GM03348 (cell line): ENCODE data around the gene RTTN.
"Not testable (repeated sequence)": the region's sequence is repeated elsewhere in the genome, so short reads cannot be mapped to it uniquely, and the experiment has no call there.

Experiments used
- DNase-seq: peaks from one replicate; pipeline ENCODE4 v3.0.0; 2012; ENCODE audit warnings: low spot score

RTTN gene

DNA sequence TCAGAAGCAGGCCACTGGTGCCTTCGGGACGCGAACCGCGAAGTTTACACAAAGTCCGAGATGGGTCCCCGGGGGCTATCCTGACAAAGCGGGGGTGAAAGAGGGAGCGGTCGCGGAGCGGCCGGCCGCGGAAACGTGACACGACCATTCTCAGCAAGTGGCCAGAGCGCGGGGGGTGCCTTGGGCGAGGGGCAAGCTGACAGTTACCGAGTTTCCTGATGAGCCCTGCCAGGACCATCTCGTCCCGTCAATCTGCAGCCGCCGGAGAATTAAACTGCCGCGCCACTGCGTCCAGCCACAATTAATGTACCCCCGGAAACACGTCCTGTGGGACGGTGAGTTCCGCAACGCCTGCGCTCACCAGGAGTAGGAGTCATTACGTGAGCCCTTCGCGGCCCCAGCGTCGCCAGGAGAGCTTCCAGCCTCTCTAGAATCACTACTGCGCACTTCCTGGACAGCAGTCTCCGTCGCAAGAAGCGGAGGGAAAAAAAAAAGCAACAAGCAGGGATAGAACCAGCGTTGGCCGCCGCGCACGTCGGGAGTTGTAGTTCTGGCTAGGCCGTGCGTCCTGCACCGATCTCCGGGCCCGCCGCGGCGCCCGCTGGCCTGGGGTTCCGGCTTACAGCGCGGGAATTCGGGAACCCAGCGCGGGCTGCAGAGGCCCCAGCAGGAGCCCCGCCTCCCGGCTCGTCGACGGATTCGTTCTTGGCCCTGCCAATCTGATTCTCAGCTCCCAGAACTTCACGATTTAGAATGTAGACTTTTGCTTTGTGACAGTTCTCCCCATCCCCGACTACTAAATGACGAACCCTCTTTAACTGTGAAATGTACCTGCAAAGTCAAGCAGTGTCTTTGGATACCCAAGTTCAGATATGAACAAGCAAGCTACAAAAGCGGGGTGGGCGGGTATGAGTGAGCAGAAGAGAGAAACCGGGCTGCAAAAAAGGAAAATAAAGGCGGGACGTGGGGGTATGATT, at the start of gene RTTN:
Gene RTTN (minus strand): TSS at position 267 of the 977 bp plus-strand sequence. CDS start 29 bp downstream, at position 238.
- peak; percentile 96 for DNase-seq

DNA sequence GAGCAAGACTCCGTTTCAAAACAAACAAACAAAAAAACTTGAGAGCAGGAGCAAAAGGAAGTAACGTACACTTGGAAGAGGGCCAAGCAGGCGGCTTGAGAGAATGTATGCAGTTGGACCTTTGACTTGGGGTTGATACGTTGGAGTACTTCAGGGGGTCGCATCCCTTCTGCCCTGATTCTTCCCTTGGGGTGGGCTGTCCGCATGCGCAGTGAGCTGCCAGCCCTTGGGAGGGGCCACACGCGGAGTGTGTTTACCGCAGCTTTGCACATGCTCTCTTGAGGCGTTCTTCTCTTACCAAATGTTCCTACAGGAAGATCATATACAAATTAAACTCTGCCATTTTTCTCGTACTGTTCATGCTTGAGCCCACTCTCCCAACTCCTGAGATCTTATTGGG, 45.3 kb upstream of the RTTN start:
- no peak for DNase-seq

- DNase-seq, result not testable (repeated sequence)
Measured at GRCh38 chr18:70249861-70250260, 44.4 kb upstream of the RTTN start.

DNA sequence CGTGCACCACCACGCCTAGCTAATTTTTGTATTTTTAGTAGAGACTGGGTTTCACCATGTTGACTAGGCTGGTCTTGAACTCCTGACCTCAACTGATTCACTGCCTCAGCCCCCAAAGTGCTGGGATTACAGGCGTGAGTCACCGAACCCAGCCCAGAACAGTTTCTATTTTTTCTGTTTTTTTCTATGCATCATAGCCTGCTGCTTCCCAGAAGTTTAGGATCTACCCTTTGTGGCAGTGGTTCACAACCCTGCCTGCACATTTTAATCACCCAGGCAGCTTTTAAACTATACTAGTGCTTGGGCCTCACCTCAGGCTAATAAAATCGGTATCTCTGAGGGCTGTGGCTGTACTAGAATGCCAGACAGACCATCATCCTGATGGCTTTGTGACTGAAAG, 43.6 kb upstream of the RTTN start:
- DNase-seq, result peak; percentile 20

DNA sequence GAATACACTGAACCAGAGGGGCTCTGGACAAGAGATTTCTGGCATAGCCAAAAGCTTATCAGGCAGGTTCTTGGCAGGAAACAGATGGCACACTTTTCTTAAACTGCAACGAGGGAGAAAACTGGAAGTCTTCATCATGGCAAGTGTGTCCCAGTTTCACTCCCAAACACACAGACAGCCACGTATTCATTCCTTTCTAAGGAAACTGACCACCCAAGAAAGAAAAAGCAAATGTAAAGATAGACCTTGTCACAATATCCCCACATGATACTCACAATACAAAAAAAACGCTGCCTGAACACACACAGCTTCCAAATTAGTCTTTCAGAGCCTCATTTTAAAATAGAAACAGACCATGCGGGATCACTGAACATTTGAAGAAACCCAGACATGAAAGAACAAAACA, 40.6 kb upstream of the RTTN start:
- DNase-seq, result no peak

GRCh38 chr18:70243131-70243929, 37.8 kb upstream of the RTTN start:
- no peak for DNase-seq

- not testable (repeated sequence) for DNase-seq
Measured at GRCh38 chr18:70236921-70237320, 31.4 kb upstream of the RTTN start.

DNA sequence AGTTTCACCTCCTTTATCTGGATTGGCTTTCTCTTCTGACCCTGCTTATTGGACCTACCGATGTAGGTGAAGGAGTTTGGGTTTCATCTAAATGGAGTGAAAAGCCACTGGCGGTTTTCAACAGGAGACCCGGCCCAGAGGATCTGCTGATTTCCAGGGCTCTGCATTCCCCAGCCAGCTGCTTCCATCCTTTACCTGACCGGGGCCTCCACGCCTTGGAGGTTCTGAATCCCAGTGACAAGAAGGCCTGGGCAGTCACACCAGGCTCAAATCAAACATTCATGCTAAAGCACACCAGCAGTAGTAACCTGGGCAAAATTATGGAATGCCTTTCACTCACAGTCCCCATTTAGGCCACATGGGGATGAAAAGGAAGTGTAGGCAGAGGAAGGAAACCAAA, 30.0 kb upstream of the RTTN start:
- DNase-seq, result no peak

DNA sequence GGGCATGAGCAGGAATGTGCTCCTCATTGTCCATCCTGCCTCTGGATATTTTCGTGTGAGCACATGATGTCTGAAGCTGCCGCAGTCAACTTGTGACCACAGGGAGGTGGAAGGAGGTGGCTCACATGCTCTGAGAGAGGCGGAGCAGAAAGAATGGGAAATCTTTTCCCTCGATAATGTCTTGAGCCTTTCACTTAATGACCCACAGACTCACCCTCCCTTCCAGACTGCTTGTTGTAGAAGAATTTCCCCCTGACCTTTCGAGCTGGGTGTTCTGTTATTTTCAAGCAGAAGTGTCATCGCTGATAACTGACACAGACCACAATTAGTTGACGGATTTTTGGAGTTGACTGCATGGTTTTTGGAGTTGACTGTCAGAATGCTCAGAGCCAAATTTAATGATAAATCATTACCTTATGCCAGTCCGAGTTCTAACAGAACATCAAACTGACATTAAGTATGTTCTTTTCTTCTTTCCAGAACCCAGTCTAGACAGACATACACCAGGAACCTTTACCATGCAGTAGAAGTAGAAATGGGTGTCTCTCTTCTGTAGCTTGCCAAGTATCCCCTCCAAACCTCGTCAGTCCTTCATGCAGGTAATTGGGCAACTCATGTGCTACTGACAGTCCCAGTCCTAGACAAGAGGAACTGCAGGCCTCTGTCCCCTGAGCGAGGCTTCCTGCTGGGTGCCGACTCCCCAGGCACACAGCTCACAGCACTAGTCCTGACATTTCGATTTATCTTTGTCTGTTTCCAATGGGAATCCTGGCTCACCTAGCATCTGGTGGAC, 29.4 kb upstream of the RTTN start:
- DNase-seq, result peak; percentile 63

DNA sequence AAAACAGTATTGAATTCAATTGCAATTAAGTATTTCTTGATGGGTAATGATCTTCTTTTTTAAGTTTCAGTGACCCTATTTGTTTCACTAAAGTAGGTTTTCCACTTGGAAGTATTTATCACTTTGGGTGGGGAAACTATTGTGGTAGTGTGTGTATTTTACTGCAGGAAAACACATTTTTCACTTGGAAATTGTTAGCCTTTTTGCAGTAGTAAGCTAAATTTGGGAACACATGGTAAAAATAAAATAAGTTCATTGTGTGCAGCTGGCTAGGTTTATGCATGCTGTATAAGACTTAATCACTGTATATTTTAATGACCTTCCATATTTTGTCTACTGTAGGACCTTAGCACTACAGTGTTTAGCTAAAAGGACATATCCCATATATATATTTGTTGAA, 28.5 kb upstream of the RTTN start:
- no peak for DNase-seq

DNA sequence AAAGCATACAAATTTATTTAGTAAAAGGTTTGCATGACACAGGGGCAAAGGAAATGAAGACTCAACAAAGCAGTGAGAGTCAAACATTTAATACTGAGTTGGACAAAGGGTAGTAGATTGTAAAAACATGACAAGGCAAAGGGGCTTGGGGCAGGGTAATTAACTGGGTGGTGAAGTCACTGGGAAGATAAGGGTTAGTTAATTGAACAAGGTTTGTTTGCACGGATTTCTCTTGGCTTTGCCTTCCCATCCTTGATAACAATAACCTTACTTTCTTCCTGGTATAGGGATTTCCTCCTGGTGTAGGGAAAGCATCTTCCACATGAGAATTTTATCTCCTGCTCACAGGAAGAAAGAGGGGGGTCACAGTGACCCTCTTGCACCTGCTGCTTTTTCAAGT, 26.8 kb upstream of the RTTN start:
- no peak for DNase-seq

DNA sequence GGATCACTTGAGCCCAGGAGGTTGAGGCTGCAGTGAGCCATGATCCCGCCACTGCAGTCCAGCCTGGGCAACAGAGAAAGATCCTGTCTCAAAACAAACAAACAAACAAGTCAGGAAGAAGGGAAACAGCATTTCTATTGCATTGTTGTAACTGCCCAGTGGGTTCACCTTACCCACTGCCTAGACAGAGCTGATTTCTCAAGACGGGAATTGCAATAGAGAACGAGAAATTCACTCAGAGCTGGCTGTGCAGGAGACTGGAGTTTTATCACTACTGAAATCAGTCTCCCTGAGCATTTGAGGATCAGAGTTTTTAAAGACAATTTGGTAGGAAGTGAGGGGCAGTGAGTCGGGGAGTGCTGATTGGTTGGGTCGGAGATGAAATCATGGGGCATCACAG, 24.2 kb upstream of the RTTN start:
- DNase-seq, result no peak

- no peak for DNase-seq
Measured at GRCh38 chr18:70228536-70228935, 23.0 kb upstream of the RTTN start.

DNA sequence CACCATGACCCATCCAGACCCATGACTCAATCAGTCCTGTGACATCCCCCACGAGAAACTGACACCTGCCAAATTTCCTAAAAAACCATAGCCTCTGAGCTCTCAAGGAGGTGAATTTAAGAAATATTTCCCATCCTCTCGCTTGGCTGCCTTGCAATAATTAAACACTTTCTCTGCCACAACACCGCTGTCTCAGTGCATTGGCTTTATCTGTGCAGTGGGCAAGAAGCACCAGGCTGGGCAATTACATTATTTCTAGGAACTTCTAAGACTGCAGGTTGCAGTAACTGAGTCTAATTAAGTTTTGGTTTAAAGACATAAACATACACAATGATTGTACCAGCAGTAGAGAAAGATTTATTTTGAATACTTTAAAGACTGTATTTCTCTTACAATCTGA, 22.0 kb upstream of the RTTN start:
- no peak for DNase-seq

GRCh38 chr18:70221915-70222278, 16.4 kb upstream of the RTTN start:
- no peak for DNase-seq

DNA sequence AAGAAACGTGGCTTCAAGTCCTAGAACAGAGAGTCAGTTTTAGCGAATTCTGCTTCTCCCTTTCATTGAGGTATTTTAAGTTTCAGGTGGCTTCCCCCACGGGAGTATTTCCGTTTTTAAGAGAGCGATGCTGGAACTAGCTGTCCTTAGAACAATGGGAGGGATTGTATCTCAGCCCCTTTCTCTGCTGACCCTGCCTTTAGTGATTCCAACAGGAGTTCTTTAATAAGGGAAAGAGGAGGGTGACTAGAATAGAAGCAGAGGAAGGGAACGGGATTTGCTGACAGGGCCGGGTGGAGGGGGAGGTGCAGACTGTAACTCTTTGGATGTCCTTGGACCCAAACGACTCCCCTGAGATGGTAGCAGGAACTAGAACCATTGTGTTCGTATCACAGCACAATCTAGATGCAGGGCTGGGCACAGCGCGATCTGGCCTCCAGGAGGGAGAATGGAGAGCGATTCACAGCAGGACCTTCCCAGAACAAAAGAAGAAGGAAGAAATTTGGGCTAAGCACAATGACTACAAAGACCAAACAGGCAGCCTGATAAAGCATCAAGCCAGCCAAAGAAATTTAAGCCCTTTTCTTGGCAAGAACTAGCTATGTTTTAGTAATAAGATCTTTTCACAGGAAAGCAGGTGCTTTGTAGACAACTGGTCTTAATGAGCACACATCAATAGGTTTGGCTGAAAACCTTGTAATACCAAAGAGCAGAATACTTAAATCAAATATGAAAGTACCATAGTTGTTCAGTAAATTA, 15.8 kb upstream of the RTTN start:
- no peak for DNase-seq

DNA sequence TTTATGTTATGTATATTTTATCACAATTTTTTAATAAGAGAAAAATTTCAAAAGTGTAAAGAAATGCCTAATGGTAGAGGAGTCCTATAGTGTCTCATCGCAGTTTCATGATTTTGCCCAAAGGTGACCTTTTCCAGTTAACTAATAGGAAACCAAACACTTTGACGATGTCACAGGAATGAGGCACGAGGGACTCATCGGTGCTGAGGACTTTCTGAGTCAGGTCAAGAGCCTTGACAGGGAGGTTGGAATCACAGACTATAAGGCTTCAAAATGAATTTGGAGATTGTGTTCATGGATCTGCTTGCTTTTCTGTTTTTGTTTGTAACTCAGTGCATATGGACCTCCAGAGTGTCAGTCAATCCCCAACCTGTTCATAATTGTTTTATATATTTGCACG, 15.1 kb upstream of the RTTN start:
- DNase-seq, result no peak

GRCh38 chr18:70219688-70220087, 14.2 kb upstream of the RTTN start:
- DNase-seq, result no peak

DNA sequence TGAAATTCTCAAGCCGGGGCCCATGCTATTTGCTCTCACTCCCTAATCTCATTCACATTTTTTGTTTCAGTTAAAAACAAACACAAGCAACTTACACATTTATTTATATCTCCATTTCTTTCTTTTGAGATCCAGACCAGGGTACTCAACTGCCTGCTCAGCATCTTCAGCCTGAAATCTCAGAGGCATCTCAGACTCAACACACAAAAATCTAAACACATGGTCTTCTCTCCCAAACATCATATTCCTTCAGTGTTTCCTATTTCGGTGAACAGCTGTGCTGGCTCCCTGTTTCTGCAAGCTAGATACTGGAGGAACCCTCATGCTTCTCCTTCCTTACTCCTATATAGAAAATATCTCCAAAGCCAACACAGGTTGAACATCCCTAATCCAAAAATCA, 11.3 kb upstream of the RTTN start:
- no peak for DNase-seq

DNA sequence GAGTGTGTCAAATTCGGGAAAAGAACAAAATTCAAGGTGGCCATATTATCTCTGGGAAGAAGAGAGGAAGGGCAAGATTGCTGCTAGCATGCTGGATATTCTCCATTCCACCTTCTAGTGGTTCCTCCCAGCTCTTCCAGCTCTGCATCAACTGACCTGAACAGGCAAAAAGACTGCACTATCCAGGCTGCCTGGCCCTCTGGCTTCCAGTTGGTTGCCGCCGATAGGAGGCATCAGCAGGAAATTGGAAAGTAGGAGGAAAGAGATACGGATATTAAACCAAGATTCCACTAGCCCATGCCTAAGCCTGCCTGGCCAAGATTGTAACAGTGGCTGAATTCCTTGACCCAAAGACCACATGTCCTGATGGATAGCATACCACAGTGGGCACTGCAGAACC, 1.7 kb upstream of the RTTN start:
- no peak for DNase-seq

GRCh38 chr18:70200286-70200685, 5.2 kb downstream of the RTTN start:
- no peak for DNase-seq

GRCh38 chr18:70197844-70198243, 7.6 kb downstream of the RTTN start:
- no peak for DNase-seq
